ENCODE data around the gene SFTA2.
"Not testable (repeated sequence)": the region's sequence is repeated elsewhere in the genome, so short reads cannot be mapped to it uniquely, and the experiment has no call there.

Gene SFTA2

DNA sequence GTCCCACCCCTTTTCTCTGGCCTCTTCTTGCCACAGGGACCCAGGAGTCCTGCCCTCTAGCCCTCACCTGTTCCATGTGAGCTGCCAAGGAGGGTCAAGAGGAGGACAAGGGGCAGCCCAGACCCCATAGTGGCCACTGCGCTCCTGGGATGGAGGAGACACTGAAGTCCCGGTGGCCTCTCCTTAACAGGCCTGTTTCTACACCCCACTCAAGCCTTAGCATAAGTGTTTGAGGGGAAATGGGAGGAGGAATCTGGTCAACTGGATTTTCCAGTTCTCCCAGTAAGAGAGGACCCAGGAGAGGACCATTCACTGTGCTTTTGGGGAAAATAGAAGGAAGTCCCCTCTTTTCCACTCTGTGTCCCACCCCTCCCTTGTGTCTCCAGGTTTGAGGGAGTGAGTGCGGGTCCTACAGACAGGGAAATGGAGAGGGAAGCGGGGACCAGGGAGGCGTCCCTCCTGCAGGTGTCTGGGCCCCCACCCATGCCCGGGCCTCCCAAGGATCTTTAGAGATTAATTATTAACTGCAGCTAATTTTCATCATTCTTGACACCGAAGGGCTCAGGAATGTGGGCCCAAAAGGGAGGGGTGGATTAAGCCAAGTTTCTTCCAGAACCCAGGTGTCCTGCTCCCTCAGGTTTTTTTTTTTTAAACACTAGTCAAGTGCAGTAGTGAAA is at the start of gene SFTA2:
TSS of gene SFTA2 (minus strand) at position 202 of the 677 bp plus-strand sequence. CDS start at position 128, 74 bp downstream.
- no peak for DNase-seq (ENCODE audit: low read depth, low spot score)

DNA sequence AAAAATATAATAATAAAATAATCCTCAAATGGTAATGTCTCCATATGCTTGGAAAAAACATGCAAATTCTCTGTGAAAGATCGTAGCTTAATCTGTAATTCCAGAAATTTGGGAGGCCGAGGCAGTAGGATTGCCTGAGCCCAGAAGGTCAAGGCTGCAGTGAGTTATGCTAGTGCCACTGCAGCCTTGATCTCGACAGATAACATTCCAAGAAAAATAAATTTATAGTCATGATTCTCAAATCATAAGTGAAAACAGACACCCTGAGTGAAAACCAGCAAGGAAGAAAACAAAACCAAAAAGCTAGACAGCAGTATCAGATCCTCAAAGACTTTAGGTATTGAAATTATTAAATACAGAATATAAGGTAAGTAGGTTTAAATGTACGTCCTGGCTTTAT is 47.7 kb upstream of the SFTA2 start:
- DNase-seq (ENCODE audit: low read depth, low spot score): no peak

DNA sequence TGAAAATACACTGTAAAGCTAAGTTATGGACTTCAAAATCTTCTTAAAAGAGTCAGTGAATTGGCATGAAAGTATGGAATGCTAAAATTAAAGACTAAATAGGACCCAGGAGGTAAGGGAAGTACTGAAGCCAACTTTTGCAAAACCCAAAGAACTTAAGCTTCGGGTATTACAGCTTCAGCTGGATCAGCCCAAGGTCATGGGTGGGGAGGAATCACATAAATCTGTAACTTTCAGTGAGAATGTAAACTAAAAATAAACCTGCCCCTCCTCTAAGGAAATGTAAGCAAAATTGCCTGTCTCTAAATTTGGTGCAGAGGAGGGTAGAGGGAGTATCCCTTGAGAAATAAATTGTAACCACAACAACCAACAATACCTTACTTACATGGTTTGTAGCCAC is 47.2 kb upstream of the SFTA2 start:
- DNase-seq (ENCODE audit: low read depth, low spot score): no peak

DNA sequence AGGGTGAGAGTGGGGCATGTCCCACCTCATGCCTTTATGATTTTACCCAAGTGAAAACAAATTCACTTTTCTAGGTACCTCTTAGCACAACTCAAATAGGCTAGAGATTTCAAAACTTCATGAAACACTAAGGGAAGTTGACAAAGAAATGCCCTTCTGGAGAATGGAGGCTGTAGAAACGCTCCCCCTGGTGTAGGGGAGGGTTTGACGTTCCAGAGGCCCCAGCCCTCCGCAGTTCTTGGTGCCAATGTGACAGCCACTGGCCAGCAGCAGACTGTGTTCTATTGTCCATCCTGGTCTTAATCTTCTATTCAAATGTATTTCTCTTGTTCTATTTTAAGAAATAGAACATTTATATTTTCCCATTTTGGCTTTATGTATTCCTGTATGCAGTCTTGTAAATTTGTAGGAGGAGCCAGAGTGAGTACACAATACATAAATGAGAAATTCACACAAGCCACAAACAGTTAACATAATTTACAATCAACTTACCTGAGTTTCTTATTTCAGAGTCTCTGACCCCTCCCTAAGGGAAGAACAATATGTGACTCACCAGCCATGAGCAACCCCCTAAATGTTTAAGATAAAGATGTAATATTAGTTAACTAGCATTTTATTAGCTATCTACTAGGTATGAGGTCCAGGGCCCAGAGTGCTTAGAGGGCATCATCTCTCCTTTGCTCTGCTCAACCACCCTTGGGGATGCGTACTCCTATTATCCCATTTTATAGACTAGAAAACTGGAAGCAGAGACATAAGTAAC is 42.7 kb upstream of the SFTA2 start:
- DNase-seq (ENCODE audit: low read depth, low spot score): no peak

DNA sequence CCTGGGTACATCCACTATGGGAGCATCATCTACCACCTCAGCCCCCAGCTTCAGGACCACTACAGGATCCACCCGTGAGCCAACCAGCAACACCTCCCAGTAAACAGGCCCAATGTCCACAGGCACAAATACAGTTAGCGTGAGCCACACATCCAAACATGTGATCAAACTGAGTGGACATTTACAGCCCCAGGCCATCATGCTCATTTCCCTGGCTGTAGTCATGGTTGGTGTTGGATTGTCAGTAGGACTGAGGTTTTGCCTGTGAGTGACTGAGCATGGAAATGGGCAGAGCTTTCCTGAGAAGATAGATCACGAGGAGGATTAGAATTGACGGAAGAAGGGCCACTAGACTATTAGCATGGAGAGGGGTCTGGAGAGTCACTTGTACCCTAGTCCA is 40.8 kb upstream of the SFTA2 start:
- DNase-seq (ENCODE audit: low read depth, low spot score): no peak

GRCh38 chr6:30970946-30971345 is 39.0 kb upstream of the SFTA2 start:
- no peak for DNase-seq (ENCODE audit: low read depth, low spot score)

GRCh38 chr6:30969171-30969570 is 37.2 kb upstream of the SFTA2 start:
- not testable (repeated sequence) for DNase-seq (ENCODE audit: low read depth, low spot score)

DNA sequence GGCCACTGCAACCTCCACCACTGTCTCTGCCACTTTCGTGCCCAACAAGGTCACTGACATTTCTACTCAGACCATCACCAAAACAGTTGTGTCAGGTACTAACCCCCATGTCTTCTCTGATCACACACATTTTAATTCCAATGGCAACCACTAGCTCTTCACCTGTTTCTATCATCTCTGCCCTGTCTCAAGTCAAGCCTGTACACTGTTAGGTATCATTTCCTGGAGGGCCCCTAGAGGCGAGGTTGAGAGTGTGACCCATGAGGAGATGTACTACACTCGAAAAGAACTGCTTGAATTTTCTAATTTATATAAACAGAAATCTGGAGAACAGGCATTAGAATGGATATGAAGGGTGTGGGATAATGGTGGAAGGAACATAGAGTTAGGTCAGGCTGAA is 34.2 kb upstream of the SFTA2 start:
- no peak for DNase-seq (ENCODE audit: low read depth, low spot score)

DNA sequence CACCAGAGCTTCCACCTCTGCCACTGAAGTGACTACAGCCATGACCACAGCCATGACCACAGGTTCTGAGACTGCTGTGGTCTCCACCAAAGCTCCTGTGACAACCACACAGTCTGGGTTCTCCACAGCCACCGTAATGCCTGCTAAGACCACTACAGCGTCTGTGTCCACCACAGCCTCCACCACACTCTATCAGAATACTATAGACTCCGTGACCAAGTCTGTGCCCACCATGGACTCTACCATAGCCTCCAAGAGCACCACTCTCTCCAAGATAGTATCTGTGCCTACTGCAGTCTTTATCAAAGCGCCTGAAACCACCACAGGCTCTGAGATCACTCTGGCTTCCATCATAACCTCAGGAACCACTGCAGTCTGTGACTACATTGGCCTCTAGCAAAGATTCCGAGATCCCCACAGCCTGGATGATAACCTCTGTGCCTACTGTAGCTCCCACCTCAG is 33.2 kb upstream of the SFTA2 start:
- no peak for DNase-seq (ENCODE audit: low read depth, low spot score)

GRCh38 chr6:30964075-30964474 is 32.1 kb upstream of the SFTA2 start:
- DNase-seq (ENCODE audit: low read depth, low spot score): no peak

GRCh38 chr6:30963641-30964040 is 31.7 kb upstream of the SFTA2 start:
- no peak for DNase-seq (ENCODE audit: low read depth, low spot score)

DNA sequence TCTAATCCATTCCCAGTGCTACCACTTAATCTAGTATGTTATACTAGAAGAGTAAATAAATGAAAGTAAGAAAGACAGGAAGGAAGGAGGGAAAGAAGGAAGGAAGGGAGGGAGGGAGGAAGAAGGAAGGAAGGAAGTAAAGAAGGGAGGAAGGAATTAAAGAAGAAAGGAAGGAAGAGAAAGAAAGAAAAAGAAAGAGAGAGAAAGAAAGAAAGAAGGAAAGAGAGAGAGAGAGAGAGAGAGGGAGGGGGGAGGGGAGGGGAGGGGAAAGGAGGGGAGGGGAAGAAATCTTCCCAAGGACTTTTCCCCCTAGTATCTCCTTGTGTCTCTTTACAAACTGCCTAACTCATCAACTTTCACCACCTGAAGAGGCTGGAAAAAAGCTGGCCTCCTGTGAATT is 30.7 kb upstream of the SFTA2 start:
- no peak for DNase-seq (ENCODE audit: low read depth, low spot score)

DNA sequence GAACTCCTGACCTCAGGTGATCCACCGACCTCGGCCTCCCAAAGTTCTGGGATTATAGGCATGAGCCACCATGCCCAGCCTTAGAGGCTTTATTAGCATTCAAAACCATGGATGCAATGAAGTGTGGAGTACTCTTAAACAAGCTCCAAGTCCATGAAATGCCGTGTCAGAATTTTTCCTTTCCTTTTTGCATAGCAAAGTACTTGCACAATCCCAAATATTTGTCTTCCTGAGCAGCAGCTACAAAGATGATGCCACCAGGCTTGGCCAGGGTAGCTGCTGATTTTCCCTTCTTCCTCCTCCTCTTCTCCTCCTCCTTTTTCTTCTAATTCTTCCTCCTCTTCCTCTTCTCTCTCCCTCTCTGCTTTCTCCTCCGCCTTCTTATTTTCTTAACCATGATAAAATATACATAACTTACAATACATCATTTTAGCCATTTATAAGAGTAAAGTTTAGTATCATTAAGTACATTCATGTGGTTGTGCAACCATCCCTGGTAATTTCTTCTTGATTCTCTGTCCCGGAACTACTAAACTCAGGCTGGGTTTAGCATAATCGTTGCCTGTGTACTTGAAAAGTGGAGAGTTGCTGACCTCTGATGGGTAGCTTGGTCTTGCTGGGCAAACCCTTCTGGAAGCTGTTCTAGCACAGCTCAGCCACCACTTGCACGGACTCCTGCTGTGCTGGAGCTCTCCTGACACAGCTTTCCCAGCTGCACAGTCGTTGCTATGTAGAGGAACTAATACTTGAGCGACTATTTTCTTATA is 29.1 kb upstream of the SFTA2 start:
- DNase-seq (ENCODE audit: low read depth, low spot score): no peak

DNA sequence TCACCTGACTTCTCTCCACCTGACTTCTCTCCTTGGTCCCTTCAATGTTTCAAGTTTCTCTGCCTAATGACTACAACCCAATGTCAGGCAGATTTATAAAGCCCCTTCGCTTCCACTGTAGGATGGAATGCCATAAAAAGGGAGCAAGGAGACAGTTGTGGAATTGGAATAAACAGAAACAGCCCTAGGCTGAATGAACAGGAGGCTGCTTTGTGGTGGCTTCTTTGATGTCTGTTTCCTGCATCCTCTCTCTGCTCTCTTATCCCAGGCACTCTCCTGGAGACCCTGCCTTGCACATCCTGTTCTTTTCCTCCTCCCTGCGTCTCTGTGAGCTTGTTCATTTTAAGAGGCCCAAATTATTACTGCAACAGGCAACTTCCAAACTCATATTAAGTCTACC is 25.7 kb upstream of the SFTA2 start:
- DNase-seq (ENCODE audit: low read depth, low spot score): no peak

DNA sequence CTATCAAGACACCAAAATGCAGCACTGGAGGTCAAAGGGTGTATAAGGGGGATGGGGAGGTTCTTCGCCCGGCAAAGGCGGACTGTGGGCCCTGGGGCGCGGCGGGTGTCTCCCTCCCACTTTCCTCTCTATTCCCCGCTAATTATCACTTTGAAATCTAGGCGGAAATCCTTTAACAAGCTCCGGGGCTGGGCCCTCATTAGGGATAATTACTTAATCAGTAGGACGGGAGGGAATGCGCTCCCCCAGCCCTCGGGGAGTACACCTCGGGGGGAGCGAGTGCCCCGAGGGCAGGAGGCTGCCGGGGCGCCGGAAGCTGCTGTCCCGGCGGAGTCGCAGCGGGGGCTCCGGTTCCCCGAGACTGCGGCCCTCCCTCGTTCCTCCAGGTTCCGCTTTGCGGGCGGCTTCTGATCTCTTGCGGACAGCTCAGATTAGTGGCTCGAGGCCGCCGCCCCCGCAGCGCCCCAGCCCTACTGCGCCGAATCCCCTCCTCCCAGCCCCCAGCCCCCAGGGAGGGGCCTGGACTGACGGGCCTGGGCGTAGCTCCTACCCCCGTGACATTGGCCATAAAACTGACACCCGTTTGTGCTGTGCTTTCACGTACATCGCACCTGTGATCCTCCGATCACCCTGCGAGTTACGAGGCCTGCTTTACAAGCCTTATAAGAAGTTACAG is 23.5 kb upstream of the SFTA2 start:
- no peak for DNase-seq (ENCODE audit: low read depth, low spot score)

DNA sequence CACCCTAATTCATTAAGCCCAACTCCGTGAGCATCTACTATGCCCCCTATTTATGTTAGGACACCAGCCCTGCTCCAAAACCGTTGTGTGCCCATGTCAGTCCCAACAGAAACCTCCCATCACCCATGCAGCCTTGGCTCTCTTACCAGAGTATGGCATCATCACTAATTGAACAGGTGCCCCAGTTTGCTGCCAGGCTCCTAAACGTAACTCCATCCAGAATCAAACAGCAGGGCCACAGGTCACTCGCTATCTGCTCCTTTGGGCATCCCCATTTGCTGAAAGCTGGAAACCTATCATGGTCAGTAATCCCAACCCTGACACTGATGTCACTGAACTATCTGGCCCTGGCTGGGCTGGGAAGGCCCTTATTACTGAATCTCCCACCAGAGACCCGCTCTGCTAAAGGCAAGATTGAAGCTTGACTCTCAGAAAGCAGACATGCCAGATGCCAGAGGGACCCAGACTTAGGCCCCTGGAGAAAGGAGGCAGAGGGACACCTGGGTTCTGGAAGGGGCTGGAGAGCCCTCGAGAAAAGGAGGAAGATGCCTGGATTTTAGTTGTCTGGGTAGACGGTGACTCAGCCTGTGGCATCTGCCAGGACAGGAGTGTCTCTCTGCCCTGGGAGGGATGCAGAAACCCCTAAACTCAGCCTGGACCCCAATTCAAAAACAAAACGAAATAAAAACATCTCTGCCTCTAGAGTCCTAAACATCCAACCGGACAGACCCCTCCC is 22.8 kb upstream of the SFTA2 start:
- DNase-seq (ENCODE audit: low read depth, low spot score): no peak

GRCh38 chr6:30951907-30952469 is 20.0 kb upstream of the SFTA2 start:
- no peak for DNase-seq (ENCODE audit: low read depth, low spot score)

GRCh38 chr6:30948811-30949210 is 16.8 kb upstream of the SFTA2 start:
- DNase-seq (ENCODE audit: low read depth, low spot score): no peak

- DNase-seq (ENCODE audit: low read depth, low spot score): no peak
These were observed 15.3 kb upstream of the SFTA2 start for GRCh38 chr6:30947231-30947630.

- DNase-seq (ENCODE audit: low read depth, low spot score): no peak
These were observed 13.3 kb upstream of the SFTA2 start for GRCh38 chr6:30945281-30945680.

DNA sequence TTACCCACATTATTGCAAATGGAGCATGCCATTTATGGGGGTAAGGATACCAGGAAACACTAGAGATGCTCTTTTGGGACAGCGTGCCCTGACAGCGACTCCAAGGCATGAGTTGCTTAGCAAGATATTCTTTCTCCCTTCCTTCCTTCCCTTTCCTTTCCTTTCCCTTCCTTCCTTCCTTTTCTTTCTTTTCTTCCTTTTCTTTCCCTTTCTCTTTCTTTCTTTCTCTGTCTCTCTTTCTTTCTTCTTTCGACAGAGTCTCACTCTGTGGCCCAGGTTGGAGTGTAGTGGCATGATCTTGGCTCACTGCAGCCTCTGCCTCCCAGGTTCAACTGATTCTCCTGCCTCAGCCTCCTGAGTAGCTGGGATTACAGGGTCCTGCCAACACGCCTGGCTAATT is 12.1 kb upstream of the SFTA2 start:
- DNase-seq (ENCODE audit: low read depth, low spot score): no peak
